DND-41 (cell line): ENCODE data around the gene TTC8.

Experiments used
- EZH2 ChIP-seq: IDR thresholded peaks from 3 replicates; pipeline ENCODE4 v1.6.1; 2012; ENCODE audit warnings: borderline replicate concordance, low read depth, mild to moderate bottlenecking, moderate library complexity, low read length, inconsistent platforms; ENCODE audit not compliant: severe bottlenecking
- TF ChIP-seq, protein P1 (sequence below): IDR thresholded peaks from 2 replicates; pipeline ENCODE4 v1.5.1; 2012; ENCODE audit warnings: borderline replicate concordance, low read length, moderate library complexity, mild to moderate bottlenecking; ENCODE audit not compliant: poor library complexity, severe bottlenecking; ENCODE audit errors: extremely low read depth

- TF ChIP-seq, protein P1, sequence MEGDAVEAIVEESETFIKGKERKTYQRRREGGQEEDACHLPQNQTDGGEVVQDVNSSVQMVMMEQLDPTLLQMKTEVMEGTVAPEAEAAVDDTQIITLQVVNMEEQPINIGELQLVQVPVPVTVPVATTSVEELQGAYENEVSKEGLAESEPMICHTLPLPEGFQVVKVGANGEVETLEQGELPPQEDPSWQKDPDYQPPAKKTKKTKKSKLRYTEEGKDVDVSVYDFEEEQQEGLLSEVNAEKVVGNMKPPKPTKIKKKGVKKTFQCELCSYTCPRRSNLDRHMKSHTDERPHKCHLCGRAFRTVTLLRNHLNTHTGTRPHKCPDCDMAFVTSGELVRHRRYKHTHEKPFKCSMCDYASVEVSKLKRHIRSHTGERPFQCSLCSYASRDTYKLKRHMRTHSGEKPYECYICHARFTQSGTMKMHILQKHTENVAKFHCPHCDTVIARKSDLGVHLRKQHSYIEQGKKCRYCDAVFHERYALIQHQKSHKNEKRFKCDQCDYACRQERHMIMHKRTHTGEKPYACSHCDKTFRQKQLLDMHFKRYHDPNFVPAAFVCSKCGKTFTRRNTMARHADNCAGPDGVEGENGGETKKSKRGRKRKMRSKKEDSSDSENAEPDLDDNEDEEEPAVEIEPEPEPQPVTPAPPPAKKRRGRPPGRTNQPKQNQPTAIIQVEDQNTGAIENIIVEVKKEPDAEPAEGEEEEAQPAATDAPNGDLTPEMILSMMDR: no peak
- TF ChIP-seq EZH2: no peak
These were observed 52.7 kb downstream of the TTC8 start for GRCh38 chr14:88877192-88877591.
